GM18870 (cell line): ENCODE data around the gene FOXP4.

Experiments used
- ATAC-seq: cut with Tn5 transposase; IDR thresholded peaks from one replicate; pipeline ENCODE4 v1.9.1; 2021; ENCODE audit warnings: moderate library complexity; ENCODE audit not compliant: unreplicated experiment

The FOXP4 gene

DNA sequence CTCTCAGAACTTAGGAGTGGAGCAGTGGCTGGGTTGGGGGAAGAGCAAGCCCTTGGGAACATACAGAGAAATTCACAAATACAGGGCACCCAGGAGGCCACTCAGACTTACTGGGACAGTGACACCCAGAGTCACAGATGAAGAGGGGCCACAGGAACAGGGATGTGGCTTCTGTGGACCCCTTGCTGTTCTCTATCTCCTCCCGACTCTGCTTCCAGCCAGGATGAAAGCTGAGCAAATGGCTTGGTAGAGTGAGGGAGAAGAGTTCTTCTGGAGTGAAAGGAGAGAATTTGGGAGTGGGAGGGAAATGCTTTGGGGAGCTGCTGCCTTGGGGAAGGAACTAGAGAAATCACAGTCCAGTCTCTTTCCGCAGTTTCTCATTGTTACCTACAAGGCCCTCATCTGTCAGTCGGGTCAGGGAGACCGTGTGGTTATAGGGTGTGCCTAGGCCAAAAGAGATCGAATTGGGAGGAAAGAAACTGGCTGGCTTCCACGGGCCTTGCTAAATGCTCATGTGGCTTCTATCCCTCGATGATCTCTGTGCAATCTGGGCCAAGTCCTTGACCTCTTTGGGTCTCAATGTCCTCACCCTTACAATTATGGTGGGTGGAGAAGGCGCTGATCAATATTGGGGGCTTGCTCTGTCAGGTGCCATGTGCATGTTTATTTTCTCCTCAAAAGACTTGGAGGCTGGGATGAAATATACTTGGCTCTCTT, 17.0 kb downstream of the FOXP4 start:
- no peak for ATAC-seq

DNA sequence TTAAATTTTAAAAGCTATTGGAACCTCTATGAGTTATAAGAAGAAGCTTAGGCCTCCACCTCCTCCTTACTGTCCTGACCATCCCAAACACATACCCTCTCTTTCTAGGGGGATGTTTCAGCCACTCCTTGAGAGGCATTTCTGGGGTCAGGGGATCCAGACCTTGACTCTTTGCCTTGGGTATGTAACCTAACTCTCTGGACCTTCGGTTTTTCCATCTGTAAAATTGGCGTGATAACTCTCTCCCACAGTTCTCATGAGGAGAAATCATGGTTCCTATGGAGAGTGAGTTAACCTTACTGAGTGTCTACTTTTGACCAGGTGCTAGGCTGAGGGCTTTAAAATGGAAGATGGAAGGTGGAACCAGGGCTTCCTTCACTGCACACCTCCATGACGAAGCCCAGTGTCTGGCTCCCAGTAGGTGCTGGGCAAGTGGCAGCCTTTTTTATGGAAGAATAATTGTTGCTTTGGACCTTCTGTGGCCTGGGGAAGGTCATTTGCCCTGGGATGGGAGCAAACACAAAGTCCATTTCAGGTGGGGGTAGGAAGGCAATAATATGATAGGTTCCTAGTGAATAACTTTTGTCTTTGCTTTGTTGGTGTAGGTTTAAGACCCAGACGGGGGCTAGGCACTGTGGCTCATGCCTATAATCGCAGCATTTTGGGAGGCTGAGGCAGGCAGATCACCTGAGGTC, 18.4 kb downstream of the FOXP4 start:
- ATAC-seq, result no peak

DNA sequence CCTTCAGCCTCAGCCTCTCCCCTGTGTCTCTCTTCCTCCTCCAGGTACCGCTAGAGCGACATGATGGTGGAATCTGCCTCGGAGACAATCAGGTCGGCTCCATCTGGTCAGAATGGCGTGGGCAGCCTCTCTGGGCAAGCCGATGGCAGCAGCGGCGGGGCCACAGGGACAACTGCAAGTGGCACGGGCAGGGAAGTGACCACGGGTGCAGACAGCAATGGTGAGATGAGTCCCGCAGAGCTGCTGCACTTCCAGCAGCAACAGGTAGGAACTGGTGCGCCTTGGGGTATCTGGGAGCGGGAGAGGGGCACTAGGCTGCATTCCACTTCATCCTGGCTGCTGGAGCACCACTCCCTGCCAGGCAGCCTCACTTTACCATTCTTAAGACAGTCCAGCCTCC, 19.5 kb downstream of the FOXP4 start:
- ATAC-seq, result no peak

DNA sequence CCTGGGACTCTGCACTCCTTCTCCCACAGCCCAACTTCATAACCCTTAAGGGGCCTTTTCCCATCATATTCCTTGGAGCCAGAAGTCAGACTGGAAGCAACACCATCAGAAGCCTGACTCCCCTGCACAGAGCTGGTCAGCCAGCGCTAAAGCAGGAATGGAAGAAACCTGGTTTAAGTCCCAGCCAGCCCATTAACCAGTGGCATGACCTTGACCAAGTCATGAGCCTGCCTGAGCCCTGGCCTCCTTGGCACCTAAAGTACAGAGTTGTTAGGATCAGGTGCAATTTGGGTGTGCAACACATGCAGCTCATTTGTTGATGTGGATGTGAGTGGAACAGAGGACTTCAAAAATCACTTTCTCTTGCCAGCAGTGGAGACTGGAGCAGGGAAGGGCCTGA, 20.8 kb downstream of the FOXP4 start:
- no peak for ATAC-seq

DNA sequence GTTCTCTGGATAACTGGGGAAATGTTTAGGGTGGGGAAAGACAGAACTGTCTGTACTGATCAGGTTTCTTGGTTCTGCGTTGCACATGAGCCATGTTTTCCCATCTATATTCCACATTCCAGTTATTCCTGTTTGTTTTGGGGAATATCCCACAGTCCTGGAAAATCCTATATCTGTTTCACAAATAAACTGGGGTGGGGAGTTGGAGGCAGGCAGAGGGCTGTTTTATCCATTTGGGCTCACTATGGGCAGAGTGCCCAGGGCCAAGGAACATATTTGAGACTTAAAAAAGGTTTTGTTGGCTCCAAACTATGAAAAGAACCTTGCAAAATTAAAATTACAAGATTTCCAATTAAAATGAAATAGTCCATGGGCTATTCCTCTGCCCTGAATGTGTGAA, 21.5 kb downstream of the FOXP4 start:
- no peak for ATAC-seq

DNA sequence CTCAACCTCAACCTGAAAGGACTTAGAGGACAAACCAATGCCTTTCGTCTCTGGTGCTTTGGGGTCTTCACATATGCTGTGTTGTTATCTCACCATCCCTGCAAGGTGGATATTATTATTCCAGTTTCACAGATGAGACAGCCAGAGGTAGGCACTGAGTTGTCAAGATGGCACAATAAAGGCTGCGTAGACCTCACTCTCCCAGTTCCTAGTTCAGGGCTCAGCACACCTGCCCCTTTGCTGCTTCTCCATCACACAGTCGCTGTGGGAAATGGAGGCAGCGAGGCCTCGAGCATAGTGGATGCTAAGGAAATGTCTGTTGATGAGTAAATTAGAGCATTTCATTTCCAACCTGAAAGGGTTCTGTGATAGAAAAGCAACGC, 22.0 kb downstream of the FOXP4 start:
- no peak for ATAC-seq

DNA sequence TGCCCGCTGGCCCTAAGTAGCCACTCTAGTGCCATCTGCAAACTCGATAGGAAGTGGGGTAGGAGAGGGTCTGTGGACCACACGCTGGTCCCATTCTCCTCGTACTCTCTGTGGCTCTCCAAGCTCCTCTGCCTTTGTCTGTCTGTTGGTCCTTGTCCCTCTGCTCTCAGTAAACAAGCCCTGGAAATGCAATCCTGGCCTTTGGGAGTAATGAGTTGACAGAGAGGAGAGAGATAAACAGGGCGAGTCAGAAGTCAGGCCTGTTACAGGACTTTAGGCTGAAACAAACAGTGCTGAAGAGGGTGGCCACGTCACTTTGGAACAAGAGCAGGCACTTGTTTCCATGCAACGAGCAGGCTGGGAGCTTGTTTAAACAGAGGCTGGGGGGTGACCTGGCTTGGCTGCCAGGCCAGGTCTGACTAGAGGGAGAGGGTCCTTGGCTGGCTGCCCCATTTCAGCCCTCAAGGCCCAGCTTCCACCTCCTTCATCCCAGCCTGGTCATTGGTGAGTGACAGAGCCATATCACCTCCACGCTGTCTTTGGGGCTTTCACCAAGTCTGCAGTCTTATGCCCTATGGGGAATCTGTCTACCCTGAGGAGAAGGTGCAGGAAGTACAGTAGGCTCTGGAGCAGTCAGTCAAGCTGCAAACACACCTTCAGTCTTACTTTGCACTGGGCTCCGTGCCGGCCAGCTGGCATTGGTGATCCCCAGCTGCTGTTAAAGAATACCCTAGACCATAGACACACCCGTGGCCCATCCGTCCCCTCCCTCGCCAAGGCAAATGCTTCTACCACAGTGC, 22.6 kb downstream of the FOXP4 start:
- no peak for ATAC-seq

DNA sequence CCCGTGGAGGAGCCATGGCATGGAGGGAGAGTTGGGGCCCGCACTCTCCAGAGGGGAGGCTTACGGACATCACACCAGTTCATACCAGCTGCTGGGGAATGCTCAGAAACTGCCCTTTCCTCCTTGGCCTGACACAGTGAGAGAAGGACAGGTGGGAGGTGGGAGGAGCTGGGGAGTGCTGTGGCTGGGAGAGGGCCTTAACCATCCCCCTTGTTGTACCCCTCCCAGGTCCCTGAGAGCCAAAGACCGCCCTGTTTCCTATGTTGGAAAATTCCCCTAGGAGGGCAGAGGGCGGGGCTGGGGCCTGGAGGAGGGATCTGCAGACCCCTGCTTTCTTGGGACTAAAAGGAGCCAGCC, 24.1 kb downstream of the FOXP4 start:
- ATAC-seq, result no peak

DNA sequence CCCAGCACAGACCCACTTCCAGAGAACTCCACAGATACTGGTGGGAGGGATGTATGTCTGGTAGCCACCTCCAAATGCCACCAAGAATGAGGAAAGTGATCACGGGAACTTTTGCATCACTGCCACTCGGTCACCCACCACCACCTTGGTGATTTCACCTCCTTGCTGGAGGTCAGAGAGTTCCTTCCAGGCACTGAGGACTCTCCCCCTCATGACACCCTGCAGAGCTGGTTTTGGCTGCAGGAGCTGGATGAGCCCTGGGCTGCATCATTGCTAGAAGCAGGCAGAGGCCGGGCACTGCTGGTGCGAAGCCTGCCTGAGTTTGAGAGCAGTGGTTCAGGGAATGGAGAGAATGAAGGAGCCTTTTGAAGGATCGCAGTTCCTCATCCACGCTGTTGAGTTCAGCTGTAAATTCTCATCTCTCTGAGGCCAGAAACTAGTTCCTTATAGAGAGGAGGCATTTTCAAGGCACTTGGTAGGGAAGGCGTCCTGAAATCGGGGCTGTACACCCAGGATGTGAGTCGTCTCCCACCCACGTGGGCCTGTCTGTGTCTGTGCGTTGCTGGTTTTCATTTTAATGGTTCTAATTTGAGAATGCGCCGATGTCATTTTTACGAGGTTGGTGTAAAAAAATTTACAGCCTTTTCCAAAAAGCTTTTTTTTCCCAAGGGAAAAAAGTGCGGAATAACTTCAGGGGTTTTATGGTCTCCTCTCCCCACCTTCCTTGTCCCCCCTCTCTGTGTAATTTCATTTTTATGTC, 25.0 kb downstream of the FOXP4 start:
- ATAC-seq, result no peak

DNA sequence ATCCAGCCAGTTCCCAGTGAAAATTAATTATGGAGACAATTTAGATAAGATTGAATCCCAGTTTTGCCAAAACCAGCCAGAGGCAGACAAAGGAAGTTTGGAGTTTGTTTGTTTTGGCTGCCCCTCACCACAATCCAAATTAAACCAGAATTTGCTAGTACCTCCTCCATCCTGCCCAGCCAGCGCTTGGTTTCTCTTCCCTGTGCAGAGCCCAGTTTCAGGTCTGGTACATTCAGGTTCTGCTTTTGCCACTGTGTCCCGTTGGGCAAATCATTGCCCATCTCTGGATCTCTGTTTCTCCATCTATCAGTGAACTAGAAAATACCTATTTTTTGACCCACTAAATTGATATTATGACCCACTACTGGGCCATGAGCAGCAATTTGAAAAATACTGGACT, 26.4 kb downstream of the FOXP4 start:
- ATAC-seq, result no peak

DNA sequence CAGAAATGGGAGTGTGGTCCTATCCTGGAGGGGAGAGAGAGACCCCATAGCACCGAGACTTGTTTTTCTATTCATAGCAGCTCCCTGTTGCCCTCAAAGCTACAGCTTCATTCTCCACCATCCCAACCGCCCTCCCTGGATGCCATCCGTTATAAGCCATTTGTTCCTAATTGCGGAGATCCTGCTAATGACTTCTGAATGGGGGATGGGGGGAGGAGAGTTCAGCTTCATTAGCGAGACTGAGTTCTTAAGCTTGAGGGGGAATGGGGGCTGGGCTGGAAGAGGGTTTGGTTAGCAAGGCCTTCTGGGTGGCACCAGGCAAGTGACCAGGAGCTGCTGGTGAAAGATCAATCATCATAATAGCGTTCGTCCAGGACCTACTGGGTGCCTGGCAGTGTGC, 27.1 kb downstream of the FOXP4 start:
- no peak for ATAC-seq

DNA sequence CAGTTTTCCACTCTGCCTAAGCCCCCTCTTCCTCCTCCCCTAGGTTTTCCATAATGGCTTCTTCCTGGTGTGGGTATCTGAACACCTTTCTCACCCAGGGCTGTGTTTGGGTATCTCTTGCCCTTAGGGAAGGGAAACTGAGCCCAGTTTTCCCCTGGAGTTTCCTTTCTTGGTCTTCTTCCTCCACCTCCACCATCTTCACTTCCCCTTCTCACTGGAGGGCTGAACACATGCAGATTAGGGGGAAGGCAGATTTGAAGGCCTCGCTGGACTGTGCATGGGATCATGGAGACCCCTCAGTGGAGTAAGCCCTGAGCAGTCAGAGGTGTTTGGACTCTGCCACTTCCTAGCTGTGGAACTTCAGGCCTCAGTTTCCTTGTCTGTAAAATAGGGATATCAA, 27.8 kb downstream of the FOXP4 start:
- no peak for ATAC-seq

DNA sequence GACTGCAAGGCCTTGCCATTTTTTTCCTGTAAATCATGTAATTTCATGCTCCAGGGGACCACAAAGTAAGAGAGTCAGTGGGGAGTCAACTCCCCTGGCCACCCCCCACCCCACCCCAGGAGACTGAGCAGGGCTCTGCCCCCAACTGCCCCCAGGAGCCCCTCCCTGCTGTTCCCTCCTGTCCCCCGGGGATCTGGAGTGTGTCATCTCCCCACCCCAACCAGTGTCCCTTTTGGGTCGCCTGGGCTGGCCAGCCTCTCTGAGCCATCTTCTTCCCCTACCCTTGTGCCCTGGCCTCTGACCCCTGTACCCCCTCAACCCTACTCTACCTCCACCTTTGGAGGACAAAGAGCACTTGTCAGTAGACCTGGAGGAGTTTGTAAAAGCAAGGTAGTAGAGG, 29.4 kb downstream of the FOXP4 start:
- ATAC-seq, result no peak

DNA sequence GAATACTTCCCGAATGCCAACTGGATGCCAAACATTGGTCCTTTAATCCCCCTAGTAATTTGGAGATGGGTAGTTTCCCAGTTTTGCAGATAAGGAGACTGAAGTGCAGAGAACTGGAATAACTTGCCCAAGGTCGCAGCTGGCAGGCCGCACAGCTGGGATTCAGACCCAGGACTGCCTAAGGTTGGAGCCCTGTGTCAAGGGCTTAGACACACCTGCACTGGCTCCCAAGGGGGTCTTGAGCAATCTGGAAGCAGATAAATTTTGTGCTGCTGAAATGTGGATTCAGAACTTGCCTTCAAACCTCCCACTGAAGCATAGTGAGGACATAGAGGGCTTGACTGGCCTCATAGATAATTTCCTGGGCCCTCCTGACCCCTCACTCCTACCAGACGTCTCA, 30.5 kb downstream of the FOXP4 start:
- no peak for ATAC-seq

DNA sequence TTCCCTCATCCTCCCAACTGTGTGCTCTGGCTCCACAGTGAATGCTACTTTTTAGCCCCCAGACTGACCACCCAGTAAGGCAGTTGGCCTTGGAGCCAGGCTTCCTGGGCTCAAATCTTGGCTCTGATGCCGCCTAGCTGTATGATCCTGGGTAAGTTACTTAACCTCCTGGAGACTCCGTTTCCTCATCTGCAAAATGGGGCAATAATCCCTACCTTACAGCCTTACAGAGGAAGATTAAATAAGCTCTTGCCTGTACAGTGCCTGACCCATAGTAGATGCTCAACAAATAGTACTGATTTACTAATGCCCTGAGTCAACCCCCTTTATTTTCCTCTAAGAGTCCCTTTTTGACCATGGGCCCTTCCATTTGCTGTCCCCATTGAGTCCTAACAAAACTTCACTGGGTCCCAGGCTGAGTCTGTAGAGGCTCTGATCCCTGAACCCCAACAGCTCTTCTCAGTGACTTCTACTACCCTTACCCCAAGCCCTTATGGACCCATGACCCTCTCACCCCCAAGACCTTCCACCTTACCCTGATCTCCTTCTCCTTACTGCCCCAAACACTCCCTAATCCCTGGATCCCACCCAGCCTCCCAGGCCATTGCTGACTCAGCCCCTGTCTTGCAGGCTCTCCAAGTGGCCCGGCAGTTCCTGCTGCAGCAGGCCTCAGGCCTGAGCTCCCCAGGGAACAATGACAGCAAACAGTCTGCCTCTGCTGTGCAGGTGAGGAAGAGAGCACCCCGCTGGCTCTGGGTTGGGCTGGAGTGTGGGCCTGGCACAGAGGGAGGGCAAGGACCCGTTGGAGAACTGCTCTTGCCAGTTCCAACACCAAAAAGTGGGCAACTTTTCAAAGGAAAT, 31.4 kb downstream of the FOXP4 start:
- ATAC-seq, result no peak

DNA sequence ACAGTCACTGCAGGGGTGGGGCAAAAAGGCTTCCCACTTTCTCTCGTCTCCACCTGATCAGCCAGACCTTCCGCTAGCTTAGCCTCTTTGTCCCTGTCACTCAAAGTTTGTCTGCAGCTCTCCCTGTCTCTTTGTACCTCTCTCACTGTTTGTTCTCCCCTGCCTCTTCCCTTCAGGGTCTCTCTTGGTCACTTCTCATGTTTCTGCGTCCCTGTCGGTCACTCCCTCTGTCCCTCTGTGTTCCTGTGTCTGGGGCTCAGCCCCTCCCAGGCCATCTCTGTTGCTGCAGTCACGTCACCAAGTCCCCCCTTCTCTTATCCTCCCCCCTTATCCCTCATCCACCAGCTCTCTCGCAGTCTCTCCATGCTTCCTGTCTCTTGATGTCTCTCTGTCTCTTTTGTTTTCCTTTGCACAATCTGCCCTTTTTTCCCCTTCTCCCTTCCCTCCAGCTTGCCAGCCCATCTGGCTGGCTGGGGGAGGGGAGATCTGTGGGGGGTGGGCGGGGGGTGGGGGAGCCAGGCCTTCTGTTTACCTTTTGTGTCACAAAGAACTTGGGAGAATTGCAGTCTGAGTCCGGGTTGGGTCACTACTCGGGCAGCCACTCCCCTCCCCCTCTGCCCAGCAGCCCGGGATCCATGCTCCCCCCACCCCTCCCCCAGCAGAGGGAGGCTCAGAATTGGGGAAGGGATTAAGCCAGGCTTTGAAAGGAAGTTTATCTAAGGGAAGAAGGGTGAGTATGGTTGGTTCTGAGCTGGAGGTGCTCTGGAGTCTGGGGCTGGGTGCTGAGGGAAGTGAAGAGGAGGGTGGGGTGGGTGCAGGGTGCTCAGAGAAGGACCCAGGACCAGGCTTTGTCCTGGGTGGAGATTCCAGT, 32.3 kb downstream of the FOXP4 start:
- ATAC-seq, result no peak

DNA sequence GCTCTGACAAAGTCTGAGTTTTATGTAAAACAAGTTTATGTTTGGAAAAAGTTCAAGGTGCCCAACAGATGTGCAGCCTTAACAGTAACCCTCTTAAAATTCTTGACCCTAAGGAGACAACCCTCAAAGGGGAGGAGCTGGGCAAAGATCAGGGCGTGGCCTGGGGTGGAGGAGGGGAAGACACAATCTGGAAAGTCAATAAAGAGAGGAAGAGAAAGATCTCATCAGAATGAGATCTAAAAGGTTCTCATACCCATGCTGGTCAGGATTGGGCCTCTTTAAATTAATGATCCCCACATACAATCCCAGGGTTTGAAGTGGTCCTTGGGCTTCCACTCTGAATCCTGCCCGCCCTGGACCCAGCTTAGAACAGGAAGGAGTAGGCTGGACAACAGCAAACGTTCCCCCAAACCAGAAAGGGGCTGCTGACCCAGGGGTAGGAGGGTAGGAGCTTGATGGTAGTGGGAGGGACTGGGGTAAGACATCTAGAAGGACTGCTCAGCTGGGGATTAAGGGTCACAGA, 33.0 kb downstream of the FOXP4 start:
- ATAC-seq, result no peak

DNA sequence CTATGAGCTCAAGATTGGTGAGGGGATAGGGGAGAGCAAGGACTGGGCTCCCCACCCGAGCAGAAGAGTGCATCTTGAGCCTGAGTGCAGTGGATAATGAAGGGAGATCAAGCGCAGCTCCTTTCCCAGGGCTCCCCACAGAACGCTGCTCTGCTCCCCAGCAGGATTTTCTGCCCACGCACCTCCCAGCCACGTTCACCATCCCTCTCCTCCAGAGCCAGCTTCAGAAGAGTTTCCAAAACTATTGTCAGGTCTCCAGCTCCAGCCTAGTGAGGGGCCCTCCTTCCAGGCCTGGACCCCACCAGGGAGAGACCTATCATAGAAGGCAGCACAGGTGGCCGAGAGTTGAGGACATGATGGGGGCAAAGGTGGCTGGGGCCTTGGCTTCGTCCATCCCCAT, 34.5 kb downstream of the FOXP4 start:
- ATAC-seq, result no peak

DNA sequence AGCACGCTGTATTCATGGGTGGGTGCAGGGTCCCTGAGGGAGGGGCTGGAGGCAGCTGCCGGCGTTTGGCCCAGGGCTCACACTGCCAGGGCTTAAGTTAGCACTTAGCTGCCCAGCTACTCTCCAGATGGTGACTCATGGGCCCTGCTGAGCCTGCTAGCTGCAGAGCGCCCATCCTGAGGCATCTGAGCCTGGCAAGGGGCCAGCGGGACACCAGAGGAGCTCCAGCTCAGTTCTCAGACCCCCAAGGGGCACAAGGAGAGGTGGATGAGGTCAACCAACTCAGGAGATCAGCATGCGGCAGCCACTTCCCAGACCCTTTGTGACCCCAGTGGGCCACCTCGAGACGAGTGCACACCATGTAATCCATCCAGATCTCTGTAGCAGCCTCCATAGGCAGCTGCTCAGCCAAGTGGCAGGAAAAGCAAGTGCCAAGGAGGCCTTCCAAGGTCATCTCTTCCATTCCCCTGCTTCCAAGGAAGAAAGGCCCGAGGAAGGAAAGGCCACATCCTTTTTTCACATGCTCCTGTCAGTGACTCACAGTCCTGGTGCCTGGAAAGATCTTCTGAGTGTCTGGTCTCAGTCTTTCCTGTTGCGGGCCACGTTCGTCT, 35.3 kb downstream of the FOXP4 start:
- no peak for ATAC-seq
